GM21717 (cell line): ENCODE measurements around the gene FGGY.
"Not testable (repeated sequence)": the region's sequence is repeated elsewhere in the genome, so short reads cannot be mapped to it uniquely, and the experiment has no call there.

Source experiments
- ATAC-seq: cut with Tn5 transposase; IDR thresholded peaks from one replicate; pipeline ENCODE4 v1.9.1; 2021; ENCODE audit warnings: mild to moderate bottlenecking, moderate library complexity; ENCODE audit not compliant: unreplicated experiment

FGGY gene

DNA sequence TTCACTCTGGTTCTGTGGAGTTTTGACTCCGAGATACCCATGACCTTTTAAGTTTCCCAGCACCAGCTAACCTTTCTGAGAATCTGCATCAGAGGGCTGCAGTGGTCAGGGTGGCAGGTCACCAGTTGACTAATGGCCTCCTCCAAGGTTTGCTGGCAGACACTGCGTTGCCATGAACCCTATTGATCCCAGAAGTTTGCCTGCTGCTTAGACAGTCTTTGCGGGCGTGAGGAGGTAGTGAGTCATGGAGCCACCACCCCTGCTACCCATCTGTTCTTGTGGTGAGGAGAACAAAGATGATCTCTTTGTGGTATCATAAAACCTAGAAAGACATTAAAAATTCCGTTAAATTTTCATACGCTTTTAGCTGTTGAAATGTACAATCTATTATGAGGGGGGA lies 180.4 kb downstream of the FGGY start:
- no peak for ATAC-seq

DNA sequence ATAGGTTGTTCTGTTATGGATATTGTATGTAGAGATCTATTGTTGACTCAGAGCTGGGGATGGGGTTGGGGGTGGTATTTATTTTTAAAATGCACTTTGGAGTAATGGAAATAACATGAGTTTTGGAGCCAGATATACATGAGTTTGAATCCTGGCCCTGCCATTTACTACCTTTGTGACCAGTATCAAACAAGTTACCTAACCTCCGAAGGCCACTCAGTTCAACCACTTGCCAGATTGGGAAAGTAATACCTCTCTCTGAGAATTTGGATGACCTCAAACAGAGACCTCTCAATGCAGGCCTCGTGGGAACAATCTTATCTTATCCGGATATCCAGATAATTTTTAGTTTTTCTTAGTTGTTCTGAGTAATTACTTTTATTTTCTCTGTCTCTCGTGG lies 181.0 kb downstream of the FGGY start:
- ATAC-seq: no peak

DNA sequence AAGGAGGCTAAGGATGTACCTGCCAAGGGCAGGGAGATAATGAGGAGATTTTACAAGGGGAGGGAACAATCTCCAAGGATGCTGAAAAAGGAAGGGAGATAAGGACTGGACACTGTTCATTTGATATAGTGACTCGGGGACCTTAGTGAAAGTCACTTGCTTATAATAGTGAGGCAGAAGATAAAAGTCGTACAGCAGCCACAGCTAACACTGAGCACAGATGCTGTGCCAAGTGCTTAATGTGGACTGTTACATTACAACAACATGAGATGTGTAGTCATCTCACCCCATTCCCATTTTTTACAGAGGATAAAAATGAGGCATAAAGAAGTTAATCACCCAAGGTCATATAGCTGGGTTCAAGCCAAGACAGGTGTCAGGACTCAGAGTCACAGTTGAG lies 181.9 kb downstream of the FGGY start:
- ATAC-seq: no peak

DNA sequence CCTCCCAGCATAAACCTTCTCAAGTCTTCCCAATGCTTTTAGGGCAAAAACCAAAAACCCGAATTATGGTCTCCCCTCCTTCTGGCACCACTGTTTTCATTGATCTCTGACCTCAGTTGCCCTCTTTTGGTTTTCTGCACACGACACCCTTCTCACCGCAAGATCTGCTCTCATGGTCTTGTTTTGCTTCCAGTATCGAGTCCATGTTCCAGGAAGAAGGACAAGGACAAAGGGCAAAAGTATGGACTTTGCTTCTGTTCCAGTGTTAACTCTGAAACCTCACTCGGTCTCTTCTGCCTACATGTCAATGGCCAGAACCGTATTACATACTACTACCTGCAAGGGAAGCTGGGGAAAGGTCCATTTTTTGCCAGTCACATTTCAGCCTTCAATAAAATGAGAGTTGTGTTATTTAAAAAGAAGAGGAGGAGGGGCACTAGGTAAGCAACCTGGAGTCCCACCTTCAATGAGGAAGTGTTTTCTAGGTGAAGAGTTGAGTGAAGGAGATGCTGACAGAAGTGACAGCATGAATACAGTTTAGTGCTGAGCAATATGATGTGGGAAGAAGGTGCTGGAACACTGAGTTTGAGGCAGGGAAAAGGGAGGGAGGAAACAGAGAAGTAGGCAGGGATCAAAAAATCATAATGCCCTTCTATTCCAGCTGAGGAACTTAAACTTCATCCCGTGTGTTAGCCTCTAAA lies 183.4 kb downstream of the FGGY start:
- ATAC-seq: no peak

DNA sequence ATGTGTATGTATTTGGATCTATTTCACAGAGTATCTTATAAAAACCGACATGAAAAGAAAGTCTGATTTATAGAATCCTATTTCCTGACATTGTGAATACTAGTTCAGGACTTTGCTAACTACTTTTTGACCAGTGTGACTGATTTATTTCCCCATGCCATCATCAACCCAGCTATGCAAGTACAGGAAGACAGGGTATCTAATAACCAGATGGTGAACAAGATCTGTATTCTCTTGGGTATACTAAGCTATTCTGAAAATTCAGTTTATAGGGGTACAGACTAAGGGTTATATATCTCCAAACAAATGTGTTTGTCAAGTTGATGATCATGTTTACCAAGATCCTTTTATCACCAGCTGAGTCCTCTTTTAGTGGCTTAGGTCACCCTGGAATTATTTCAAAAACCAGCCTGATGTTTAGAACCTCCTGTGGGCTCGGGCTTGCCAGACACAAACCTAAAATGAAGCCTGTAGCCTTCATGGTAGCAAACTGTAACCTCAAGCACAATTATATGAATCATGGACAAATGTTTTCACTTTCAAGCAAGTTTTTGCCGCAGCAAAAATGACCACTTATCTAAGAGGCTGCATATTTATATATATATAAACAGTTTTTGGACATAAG lies 185.1 kb downstream of the FGGY start:
- ATAC-seq: no peak

DNA sequence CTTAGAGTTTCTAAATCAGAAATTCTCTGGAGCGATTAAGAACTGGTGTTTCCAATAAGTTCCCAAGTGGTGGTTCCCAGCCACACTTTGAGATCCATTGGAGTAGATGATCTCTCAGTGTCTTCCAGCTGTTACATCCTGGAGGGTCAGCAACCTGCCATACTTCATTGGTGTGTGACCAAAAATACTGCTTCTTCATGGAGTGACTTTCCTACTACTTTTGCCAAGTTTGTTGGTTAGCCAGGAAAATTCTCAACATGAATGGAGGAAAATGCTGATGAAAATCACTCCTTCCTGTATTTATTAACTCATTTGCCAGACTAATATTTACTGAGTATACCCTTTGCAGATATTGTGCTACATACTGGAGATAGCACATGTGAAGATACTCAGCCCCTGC lies 186.1 kb downstream of the FGGY start:
- no peak for ATAC-seq

DNA sequence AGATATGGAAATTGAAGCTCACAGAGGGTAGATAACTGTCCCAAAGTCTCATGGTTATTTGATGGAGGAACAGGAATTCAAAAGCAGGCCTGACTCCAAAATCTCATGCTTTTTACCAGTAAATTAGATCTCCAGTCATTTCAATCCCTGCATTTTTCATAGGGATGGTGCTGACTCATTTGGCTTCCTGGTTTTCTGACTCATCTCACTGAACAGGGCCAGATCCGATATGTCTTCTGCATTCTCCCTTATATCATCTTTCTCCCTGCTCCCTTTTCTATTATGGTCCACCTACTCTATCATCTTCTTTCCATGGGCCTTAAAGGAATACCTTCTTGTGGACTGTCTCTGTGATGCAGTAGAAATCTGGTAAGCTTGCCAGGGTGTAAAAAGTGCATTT lies 187.2 kb downstream of the FGGY start:
- no peak for ATAC-seq

DNA sequence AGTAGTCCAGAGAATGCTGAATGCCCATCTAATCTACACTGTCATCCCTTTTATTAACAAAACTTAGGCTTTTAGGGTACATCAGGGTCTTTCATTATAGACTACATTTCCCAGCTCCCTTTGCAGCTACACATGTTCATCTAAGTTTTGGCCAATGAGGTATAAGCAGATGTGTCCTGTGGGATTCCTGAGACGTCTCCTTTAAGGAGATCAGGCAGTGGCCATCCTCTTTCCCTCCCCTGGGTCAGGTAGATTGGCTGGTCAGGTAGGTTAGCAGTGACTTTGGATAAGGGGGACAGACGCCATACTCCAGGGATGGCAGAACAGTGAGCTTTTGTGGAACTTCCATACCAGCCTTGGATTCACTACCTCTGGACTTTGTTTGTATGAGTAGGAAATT lies 188.3 kb downstream of the FGGY start:
- no peak for ATAC-seq

DNA sequence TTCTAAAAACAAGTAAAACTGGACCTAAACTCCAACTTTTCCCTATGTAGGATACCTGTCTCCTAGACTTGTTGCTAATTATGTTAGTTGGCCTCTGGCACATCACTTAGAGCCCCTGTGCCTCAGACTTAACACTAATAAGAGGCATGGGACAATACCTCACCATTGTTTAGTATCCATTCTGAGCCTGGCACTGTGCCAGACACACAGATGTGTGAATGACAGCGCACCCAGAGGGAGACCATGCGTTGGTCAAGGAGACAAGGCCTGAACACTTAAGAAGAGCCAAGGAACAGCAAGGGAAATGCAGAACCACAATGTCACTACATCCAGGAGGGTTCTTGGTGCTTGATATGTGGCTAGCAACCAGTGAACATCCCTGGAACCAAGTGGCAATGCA lies 189.1 kb downstream of the FGGY start:
- ATAC-seq: no peak

DNA sequence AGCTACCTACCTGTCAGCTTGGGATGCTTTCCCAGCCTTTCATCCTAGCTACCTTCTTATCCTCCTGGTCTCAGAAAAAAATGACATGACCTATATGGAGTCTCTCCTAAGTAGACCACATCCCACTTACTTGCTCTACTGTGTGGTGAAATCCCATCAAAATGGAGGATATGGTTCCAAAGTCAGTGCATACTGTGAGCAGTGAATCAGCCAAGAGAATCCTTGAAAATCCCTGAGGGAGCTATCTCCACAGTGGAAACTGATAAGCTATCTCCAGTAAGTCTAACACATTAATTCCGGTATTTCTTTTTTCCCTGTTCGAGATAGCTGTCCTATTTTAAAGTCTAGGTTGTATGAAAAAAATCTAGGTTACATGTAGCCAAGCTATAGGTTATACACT lies 189.7 kb downstream of the FGGY start:
- ATAC-seq: no peak

DNA sequence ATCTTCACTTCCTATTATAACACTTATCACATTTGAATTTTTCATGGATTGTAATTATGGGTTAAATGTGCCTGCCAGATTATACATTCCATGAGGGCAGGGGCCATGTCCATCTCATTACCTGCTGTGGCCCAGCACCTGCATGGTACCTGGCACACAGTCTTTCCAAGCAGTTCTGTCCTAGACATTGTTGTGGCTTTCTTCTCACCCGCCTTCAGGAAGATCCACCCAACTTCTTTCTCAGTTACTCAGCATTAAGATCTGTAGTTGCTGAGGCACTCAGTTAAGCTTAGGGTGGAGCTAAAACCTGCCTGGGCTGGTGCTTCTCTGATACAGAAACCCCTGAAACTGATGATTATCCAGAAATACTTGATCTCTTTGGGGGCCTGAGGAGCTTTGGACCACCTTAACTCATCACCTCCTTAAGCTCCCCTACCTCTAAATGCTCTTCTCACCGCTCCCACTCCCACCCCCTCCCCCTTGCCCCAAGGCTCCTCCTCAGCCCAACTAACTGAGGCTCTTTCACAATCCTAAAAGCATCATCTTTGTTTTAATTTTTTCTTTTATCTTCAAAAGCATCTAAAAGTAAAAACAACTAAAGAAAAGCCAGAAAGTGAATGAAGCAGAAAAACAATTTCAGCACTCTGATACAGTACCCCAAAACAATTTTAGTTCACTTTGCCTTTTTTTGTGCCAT lies 190.6 kb downstream of the FGGY start:
- no peak for ATAC-seq

DNA sequence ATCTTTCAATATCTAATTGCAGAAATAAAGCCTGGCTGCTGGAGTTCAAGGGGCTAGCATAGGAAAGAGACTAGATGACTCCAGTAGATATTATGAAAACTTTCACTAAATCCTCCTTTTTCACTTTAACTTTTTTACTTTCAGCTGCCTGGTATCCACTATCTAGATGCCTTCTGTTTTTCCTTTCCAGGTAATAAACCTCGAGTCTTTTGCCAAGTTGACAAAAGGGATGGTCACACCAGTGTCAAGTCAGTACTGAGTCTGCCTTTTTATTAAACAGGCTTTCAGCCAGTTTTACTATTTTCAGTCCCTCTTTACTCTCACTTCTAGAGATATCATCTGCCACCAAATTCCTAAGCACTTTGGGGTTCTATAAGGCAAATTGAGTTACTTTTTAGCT lies 195.6 kb downstream of the FGGY start:
- ATAC-seq: no peak

DNA sequence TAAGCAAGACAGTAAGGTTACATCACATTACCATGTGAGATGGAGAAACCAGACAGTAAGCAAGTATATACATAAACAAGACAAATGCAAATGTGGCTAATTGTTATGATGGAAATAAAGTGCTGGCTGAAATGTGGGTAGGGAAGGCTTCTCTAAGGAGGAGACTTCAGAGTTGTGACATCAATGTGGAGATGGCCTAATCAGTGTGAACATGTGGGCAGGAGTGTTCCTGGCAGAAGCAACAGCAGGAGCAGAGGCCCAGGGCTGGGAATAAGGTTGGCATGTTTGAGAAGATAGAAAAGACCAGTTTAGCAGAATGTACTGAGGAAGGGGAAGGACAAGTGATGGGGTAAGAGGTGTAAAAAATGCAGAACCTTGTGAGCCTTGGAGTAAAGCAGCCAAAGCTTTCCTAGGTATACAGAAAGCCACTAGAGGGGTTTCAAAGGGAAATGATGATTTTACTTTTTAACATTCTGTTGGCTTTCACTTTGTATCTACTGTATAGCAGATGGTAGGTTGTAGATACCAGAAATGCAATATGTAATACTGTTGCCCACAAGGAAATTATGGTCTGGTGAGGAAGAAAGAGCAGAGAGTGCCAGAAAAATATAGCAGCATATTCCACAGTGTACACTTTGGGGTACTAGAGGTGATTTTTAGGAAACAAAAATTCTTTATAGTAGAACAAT lies 197.4 kb downstream of the FGGY start:
- ATAC-seq: no peak

DNA sequence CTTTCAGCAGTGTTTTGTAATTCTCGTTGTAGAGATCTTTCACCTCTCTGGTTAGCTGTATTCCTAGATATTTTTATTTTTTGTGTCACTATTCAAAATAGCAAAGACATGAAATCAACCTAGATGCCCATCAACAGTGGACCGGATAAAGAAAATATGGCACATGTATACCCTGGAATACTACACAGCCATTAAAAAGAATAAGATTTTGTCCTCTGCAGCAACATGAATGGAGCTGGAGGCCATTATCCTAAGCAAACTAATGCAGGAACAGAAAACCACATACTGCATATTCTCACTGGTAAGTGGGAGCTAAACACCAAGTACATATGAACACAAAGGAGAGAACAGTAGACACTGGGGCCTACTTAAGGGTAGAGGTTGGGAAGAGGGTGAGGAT lies 199.3 kb downstream of the FGGY start:
- ATAC-seq: not testable (repeated sequence)

DNA sequence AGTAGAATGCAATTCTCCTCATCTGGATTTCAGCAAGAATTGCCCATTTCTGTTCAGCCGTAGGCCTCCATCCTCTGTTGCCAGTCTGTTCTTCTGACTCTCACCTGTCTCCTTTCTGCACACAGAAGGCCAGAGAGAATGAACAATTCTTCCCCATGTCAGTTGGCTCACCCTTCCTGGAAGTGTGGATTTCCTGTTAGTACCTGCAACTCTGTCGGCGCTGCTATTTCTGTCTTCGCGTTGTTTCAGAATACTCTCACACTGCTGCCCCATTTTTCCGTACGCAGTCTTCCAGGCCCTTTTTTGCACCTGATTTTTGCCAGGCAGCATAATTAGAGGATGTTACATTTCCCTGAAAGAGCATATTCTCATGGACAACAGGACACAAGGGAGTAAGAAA lies 200.7 kb downstream of the FGGY start:
- ATAC-seq: no peak

DNA sequence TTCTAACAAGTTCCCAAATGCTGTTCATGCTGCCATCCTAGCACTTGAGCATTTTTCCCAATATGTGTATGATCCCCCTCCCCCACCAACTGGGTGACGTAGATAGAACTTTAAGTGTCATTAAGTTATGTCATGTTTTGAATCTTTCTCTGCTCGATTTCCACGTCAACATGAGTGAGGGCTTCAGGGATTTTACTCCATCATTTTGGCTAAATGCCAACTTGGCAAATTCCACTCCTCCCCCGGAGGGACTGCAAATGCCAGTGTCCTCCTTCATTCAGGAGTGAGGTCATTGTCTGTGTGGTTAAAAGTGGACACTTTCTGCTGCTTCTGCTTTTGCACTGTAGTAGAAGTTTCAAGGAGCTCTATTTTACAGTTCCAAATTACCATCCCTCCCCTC lies 201.7 kb downstream of the FGGY start:
- no peak for ATAC-seq

DNA sequence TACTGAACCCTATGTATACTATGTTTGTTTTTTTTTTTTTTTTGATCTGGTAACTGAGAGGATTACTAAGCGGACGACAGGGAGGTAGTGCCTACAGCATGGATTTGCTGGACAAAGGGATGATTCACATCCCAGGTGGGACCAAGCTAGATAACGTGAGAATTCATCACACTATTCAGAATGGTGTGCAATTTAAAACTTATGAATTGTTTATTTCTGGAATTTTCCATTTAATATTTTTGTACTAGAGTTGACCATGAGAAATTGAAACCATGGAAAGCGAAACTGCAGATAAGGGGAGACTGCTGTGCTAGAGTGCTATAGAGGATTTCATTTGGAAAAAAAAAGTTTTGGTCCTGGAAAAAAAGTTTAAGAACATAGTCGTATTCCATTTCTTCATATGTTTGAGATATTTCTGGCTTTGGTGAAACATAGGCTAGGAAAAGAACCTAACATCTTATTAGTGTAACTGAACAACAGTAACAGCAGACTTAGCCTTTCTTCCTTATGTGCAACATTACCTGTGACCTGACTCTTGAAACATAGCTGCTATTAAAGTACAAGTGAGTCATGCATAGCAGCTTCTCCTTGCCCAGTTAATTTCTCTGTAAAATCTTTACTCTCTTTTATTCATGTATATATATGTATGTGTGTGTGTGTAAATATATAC lies 202.5 kb downstream of the FGGY start:
- ATAC-seq: no peak

DNA sequence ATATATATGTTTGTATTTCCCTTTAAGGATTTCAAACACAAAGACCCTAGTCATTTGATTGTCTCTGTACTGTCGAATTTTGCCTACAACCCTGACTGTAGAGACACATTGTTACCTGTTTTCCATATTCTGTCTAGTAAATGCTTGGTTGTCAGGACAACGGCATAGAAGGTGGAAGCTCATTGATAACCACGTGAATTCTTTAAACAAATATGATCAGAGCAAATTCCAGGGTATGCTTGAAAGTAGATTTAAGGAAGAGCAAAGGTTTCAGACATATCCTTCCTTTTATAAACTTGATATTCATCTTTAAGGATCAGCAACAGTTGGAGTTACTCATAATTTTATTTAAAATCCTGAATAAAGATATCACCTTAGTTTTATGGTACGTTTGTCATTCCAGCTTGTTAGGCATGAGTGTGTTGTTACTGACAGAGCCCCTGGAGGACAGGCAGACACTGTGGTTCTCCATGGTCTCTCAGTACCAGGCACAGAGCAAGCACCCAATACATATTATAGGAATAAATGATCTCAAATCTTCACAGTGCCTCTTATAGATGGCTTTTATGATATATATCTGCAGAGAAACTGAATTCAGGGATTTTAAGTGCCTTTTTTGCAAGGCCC lies 203.2 kb downstream of the FGGY start:
- ATAC-seq: no peak

DNA sequence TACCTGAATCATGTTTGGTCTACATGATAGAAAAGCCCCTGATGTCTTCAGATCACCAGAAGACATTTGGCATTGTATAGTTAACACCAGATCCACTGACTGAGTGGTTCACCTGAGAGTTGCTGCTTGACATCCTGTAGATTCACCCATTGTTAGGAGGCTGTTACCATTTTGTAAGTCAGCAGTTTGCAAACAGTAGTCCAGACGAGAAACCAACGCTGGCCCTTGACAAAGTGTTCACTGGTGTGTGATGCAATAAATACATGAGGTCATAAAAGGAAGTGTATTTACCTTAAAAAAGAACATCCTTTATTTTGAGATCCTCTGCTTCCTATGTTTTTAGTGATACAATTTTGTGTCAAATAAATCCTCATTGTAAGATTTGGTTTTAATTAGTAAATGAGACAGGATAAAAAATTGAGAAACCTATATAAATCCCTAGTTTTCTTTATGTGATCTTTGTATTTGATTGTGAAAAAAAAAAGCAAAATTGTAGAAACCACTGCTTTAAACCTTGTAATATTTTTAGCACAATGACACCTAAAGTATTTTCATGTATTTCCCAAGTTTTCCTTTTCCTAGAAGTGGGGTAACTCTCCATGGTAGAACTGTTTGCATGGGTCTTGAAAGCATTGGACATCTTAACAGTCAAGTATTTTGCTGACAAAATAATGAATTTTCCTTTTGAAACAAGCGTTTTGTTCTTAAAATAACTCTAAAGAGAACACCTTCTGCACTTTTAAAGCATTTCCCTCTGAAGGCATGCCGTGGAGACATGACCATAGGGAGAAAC lies 204.3 kb downstream of the FGGY start:
- no peak for ATAC-seq
